ENCODE results near the gene HDGFL2.

DNA sequence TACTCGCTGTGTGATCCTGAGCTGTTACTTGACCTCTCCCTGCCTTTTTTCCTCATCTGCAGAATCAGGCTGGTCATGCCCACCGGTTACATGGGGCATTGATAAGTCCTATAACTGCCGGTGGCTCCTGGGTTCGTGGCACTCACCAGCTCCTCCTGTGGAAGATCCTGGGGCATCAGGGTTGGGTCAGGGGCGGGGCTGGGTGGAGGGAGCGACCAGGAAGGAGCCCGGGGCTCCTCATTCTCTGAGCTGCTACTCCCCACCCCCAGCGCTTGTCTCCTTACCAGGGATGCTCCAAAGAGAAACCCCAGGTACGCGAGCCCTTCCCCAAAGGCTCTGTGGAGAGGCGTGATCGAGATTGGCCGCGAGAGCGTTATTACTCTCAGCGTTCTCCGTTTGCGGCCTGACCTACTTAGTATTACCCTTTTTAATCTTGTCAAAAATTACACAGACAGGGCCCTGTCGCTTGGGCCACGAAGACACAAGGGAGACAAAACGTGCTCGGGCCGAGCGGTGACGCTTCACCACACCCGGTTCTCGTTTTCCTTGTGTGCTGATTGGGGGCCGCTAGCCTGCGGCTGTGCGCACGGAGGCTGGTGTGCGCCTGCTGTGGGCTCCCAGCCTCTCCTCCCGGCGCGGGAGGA is 10.7 kb downstream of the HDGFL2 start:
- TF ChIP-seq EZH2 (IDR thresholded peaks at IDR 0.05) (no peak), POLR2AphosphoS5 (IDR thresholded peaks at IDR 0.05; ENCODE audit: borderline replicate concordance, low read depth, low read length) (no peak)

Measured in SK-N-MC (cell line).